Measurements from ENCODE around the gene SDK1. TPM values are rescaled to one million over a fixed set of nuclear protein-coding genes. Genes with fewer than 3 reads are reported as not detected.

The SDK1 gene
- total RNA-seq, 1 donor, result 0.36 TPM

DNA sequence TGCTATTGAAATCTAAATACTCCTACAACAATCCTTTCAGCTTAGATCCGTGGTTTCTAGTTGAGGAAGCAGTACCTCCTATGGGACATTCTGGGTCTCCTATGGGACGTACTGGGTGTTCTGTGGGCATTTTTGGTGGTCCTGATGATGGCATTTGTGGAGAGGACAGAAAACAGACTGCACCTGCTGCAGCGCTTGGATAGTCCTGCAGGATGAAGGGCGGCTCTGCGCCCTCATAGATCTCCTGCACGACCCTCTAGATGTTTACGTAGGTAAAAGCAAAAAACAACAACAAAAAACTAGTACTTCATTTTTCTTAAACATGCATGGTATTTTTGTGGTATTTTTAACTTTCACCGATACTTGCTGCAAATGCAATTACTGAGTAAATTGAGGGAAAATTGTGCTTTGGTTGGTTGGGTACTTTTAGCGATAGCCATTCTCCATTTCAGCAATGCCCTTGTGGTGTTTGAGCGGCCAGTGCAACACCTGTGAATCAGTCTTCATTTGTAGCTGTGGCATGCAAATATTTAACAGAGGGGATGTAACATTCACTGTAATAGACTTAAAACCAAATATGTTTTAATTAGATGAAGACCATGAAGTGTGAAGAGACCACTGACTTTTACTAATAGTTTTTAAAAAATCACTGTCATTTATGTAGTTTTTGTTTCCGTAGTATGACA is 461.2 kb downstream of the SDK1 start:
- H3K36me3 ChIP-seq (ENCODE audit: insufficient read depth, low read length), result no peaks in the 10 kb centered on the region
- H3K4me1 ChIP-seq (ENCODE audit: insufficient read depth, low read length), result peaks cover 8% of the 10 kb centered on the region
- no peak overlapping the region for H3K4me2 ChIP-seq (ENCODE audit: insufficient read depth, low read length)
- TF ChIP-seq CTCF (IDR thresholded peaks at IDR 0.05; ENCODE audit: extremely low read depth, low read depth, low read length), result no peak
- H3K27me3 ChIP-seq (ENCODE audit: insufficient read depth, low read length), result no peaks in the 10 kb centered on the region
- DNase-seq (ENCODE audit: insufficient read length, low spot score, missing footprints), result no peak
- H2AFZ ChIP-seq (ENCODE audit: low read length), result no peak overlapping the region
- no peaks in the 10 kb centered on the region for H3K9me3 ChIP-seq (ENCODE audit: low read depth, low read length)
- H3K27ac ChIP-seq (ENCODE audit: low read depth, low read length), result no peak overlapping the region
- no peak overlapping the region for H3K4me3 ChIP-seq (ENCODE audit: insufficient read depth, low read length)
- no peaks in the 10 kb centered on the region for H4K20me1 ChIP-seq (ENCODE audit: insufficient read depth, low read length)
- no peaks in the 10 kb centered on the region for H3K79me2 ChIP-seq (ENCODE audit: insufficient read depth, low read length)

GRCh38 chr7:3767917-3768777 is 467.1 kb downstream of the SDK1 start:
- Histone ChIP-seq H3K4me2 (ENCODE audit: insufficient read depth, low read length) (no peak overlapping the region), H3K9me3 (ENCODE audit: low read depth, low read length) (no peaks in the 10 kb centered on the region), H2AFZ (ENCODE audit: low read length) (no peak overlapping the region), H4K20me1 (ENCODE audit: insufficient read depth, low read length) (no peaks in the 10 kb centered on the region), H3K27ac (ENCODE audit: low read depth, low read length) (no peak overlapping the region), H3K79me2 (ENCODE audit: insufficient read depth, low read length) (no peaks in the 10 kb centered on the region), H3K4me1 (ENCODE audit: insufficient read depth, low read length) (no peaks in the 10 kb centered on the region), H3K4me3 (ENCODE audit: insufficient read depth, low read length) (no peak overlapping the region), H3K27me3 (ENCODE audit: insufficient read depth, low read length) (no peaks in the 10 kb centered on the region), H3K36me3 (ENCODE audit: insufficient read depth, low read length) (no peaks in the 10 kb centered on the region)
- no peak for TF ChIP-seq CTCF (IDR thresholded peaks at IDR 0.05; ENCODE audit: extremely low read depth, low read depth, low read length)
- DNase-seq (ENCODE audit: insufficient read length, low spot score, missing footprints), result no peak

- no peaks in the 10 kb centered on the region for H3K9me3 ChIP-seq (ENCODE audit: low read depth, low read length)
- no peak for TF ChIP-seq CTCF (IDR thresholded peaks at IDR 0.05; ENCODE audit: extremely low read depth, low read depth, low read length)
- no peak overlapping the region for H3K27ac ChIP-seq (ENCODE audit: low read depth, low read length)
- H2AFZ ChIP-seq (ENCODE audit: low read length), result no peak overlapping the region
- H3K4me1 ChIP-seq (ENCODE audit: insufficient read depth, low read length), result no peaks in the 10 kb centered on the region
- no peak overlapping the region for H3K4me2 ChIP-seq (ENCODE audit: insufficient read depth, low read length)
- H3K27me3 ChIP-seq (ENCODE audit: insufficient read depth, low read length), result no peaks in the 10 kb centered on the region
- no peak for DNase-seq (ENCODE audit: insufficient read length, low spot score, missing footprints)
- no peaks in the 10 kb centered on the region for H3K36me3 ChIP-seq (ENCODE audit: insufficient read depth, low read length)
- H3K79me2 ChIP-seq (ENCODE audit: insufficient read depth, low read length), result no peaks in the 10 kb centered on the region
- no peak overlapping the region for H3K4me3 ChIP-seq (ENCODE audit: insufficient read depth, low read length)
- no peaks in the 10 kb centered on the region for H4K20me1 ChIP-seq (ENCODE audit: insufficient read depth, low read length)
Observed at GRCh38 chr7:3771906-3772305, 470.9 kb downstream of the SDK1 start.

DNA sequence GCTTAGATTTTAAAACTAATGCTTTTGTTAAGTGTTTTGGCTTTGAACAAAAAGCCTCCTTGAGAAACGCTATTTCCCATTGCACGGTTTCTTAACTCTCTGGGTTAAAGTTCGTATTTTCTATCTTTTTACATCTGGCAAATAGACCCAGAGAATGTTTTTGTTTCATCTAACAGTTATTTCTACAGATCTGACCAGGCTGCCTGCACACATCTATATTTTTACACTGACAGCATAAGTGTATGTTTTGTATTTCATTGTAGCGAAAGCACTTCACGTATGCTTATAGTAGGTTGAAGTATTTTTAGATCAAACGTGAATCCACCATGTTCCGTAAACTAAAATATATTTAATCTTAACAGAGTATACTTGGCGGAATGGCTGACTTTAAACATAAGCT is 477.3 kb downstream of the SDK1 start:
- peaks cover 4% of the 10 kb centered on the region for H3K9me3 ChIP-seq (ENCODE audit: low read depth, low read length)
- H3K4me2 ChIP-seq (ENCODE audit: insufficient read depth, low read length), result no peak overlapping the region
- H3K4me3 ChIP-seq (ENCODE audit: insufficient read depth, low read length), result no peak overlapping the region
- H3K36me3 ChIP-seq (ENCODE audit: insufficient read depth, low read length), result no peaks in the 10 kb centered on the region
- H3K27me3 ChIP-seq (ENCODE audit: insufficient read depth, low read length), result no peaks in the 10 kb centered on the region
- no peaks in the 10 kb centered on the region for H4K20me1 ChIP-seq (ENCODE audit: insufficient read depth, low read length)
- no peaks in the 10 kb centered on the region for H3K79me2 ChIP-seq (ENCODE audit: insufficient read depth, low read length)
- H3K27ac ChIP-seq (ENCODE audit: low read depth, low read length), result no peak overlapping the region
- H3K4me1 ChIP-seq (ENCODE audit: insufficient read depth, low read length), result no peaks in the 10 kb centered on the region
- no peak for TF ChIP-seq CTCF (IDR thresholded peaks at IDR 0.05; ENCODE audit: extremely low read depth, low read depth, low read length)
- DNase-seq (ENCODE audit: insufficient read length, low spot score, missing footprints), result no peak
- no peak overlapping the region for H2AFZ ChIP-seq (ENCODE audit: low read length)

Data from osteoblast (primary cell).